Jurkat, Clone E6-1 (cell line): ENCODE data around the gene TLR9.

ENCODE experiments used
- DNase-seq: peaks from one replicate; pipeline ENCODE4 v3.0.0-alpha.2; 2011; ENCODE audit warnings: low read depth, low spot score
- H3K4me3 ChIP-seq: 2 replicates; pipeline ENCODE4 v1.5.1; 2011; ENCODE audit warnings: mild to moderate bottlenecking, low read length, control low read depth, moderate library complexity

TLR9 gene

DNA sequence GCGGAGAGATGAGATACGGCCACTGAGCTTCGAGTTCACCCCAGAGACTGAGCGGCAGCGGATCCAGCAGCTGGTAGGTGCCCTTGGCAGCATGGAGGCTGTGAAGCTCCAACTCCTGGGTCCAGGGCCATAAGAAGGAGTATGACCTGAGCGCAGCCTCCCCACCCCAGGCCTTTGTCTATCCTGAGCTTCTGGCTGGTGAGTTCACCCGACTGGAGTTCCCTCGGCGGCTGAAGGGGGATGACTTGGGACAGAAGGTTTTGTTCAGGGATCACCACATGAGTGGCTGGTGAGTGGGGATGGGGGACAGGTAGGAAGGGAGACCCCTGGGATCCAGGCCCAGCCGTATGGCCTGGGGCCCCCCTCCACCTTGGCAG is 22.7 kb upstream of the TLR9 start:
- no peak for DNase-seq
- H3K4me3 ChIP-seq: no peak overlapping the region

DNA sequence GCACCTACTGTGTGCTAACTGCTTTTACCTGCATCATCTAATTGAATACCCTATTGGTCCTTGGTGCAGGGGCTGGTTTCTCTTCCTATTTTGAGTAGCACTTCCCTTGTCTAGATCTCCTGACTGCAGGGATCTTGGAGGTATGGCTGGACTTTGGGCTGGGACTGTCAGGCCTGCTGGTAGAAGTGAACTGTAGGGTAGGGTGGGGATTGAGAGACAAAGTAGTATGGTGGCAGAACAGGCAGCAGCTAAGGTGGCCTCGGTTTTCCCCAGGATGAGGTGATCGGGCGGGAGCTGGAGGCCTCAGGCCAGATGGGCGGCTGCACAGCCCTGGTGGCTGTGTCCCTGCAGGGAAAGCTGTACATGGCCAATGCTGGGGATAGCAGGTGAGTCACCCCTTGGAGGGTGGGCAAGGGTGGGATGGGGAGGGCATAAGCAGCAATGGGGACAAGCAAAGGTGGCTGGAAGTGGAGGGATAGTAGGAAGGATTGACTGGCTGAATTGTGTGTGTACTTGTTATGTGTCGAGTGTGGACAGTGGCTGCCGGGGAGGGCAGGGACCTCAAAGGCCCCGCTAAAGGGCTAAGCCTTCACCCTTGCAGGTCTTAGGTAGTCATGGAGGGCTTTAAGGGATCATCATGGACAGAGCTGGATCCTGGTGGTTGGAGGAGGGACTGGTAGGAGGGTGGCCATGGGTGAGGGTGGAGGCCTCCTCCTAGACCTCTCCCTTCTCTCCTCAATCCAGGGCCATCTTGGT is 22.1 kb upstream of the TLR9 start:
- no peak overlapping the region for H3K4me3 ChIP-seq
- no peak for DNase-seq

DNA sequence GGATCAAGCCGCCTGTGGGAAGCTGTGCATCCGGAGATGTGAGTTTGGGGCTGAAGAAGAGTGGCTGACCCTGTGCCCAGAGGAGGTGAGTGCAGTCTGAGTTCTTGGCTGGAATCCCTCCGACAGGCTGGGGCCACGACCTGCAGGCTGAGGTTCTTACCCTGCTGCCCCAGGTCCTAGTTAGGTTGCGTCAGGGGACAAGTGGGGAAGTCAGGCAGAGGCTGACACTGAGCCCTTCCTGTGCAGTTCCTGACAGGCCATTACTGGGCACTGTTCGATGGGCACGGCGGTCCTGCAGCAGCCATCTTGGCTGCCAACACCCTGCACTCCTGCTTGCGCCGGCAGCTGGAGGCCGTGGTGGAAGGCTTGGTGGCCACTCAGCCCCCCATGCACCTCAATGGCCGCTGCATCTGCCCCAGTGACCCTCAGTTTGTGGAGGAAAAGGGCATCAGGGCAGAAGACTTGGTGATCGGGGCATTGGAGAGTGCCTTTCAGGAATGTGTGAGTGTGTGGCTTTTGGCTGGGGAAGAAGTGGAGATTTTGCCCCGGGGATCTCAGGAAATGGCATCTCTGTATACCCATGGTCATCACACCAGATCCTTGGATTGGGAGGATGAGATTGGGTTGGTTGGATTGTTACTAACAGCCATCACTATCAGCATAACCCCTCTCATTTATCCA is 21.4 kb upstream of the TLR9 start:
- no peak for DNase-seq
- peak overlapping the region; percentile 61; the same call in 1 of the 2 replicates for H3K4me3 ChIP-seq

DNA sequence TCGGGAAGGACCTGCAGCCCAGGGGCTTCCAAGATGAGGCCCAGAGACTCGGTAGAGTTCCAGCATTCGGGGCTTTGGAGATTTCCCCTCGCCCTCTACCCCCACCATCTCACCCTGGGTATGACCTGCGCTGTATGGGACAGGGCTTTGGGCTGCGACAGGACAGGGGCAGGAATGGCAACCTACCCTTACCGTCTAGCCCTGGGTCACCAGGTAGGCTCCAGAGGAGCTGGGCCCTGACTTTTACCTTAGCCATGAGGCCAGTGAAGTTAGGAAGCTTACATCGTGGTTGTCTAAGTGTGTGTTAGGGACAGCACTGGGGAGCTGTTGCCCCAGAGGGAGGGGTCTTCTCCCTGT is 20.8 kb upstream of the TLR9 start:
- no peak for DNase-seq
- H3K4me3 ChIP-seq: peak overlapping the region; percentile 61

DNA sequence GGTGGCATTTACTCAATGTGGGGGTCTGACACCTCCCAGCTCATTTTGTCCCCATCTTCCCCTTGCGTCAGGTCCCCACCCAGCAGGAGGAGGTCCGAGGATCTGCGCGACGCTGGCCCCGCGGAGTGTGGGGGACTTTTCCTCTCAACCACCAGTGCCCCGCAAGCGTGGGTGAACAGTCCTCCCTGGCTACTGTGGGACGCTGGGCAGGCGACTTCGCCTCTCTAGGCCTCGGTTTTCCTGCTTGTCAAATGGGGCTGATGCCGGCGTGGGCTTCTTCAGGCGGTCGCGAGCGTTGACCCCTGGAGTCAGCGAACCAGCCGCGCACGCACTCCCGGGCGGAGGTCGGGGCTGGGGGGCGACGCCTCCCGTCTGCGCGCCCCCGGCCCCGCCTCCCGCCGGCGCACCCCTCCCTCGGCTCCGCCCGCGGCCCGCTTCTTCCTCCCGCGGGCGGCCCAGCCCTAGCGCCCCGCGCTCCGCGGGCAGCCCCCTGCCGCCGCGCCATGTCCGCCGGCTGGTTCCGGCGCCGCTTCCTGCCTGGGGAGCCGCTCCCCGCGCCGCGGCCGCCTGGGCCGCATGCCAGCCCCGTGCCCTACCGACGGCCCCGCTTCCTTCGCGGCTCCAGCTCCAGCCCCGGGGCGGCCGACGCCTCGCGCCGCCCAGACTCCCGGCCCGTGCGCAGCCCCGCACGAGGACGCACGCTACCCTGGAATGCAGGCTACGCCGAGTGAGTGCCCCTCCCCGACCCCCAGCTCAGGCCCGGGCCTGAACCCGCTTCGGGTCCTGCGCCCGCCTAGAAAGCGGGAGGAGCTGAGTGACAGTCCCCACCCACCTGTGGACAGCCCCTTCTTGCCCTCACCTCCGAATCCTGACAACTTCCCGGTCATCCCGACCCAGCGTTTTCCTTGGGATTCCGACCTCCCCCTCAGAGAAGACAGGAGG is 20.1 kb upstream of the TLR9 start, which contains the start of gene PPM1M:
PPM1M (plus strand) TSS at position 438 of the 942 bp plus-strand sequence; CDS start at position 504, 66 bp downstream.
- H3K4me3 ChIP-seq: peak within 1 kb of the TSS; percentile 61
- no peak for DNase-seq

DNA sequence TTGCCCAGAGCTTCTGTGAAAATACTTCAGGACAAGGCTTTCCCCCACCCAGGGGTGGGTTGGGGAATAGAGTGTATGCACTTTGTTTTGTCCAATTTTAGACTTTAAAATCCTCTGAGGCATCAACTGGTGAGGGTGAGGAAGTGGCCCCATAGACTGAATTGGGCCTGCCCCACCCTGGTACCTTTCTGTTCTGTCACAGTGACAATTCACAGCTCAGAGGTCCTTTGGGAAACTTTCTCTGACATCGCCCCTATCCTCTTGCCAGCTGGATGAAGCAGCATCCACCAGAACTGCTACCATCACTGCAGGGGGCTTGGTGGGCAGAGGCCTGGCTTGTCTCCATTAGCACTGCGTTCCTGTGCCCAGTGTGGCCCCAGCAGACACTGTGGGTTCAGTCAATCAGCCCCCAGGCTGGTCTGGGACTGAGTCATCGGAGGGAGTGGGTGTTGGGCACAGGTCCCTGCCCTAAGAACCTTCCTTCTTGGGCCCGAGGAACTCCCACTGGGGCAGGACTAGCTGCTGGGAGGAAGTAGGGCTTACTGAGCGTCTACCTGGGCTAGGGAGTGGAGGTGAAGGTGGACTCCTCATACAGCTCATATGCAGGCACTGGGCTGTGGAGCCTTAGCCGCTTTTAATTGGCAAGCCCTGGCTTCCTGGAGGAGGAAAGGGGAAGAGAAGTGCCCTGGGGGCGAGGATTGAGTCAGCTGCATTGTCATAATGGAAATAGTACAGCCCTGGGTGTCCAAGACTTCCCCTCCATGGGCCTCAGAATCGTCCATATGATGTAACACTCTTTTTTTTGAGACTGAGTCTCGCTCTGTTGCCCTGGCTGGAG is 18.6 kb upstream of the TLR9 start:
- no peak for DNase-seq
- H3K4me3 ChIP-seq: no peak overlapping the region

DNA sequence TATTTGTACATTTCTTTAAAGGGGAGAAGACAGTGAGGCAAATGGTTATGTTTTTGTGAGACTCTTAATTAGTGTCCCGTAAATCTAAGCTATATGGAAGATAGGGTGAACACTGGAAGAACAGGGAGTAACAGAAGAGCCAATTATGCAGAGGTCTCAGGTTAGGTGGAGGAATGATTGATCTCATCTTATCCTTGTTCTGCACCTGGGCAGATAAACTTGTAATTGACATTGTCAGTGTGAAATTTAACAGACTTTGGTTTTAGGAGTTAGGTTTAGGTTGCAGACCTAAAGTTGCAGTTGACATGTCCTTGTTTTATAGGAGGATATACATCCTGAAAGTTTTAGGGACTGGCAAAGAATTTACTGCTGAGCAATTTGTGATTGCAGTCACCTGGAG is 16.6 kb upstream of the TLR9 start:
- no peak for DNase-seq
- H3K4me3 ChIP-seq: no peak overlapping the region

- no peak for DNase-seq
- H3K4me3 ChIP-seq: no peak overlapping the region
Measured at GRCh38 chr3:52240886-52241370, 15.5 kb upstream of the TLR9 start.

DNA sequence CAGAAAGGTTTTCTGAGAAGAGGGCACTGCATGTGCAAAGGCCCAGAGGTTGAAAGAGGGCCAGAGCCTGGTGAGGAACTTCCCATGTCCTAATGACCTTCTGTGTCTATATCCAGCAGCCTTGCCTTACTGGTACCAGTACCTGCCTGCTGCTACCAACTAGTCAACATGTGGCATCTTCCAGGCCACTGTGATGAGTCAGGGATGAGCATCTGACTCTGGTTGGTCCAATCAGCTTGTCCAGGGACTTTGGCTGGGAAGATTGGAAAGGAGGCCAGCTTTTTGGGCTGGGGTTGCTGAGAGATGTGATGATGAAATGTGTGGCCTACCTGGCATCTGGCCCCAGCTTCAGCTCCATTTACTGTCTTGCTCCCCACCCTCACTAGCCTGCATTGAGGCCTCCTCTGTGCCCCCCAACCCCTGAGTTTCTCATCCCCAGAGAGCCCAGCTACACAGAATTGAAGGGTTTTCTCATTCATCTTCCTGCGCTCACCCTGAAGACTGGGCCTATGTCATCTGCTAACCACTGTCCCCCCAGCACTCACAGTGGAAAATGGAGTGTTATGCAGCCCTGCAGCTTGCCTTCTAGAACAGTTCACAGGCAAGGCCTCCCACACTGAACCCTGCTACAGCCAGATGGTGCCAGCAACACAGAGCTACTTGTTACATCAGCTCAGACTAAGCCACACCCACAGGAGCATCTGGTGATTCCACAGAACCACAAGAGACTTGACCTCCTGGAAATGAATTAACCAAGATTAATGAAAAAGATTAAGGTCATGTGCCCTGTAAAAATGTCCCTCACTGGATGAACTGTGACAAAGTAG is 14.8 kb upstream of the TLR9 start:
- DNase-seq: peak; percentile 79
- H3K4me3 ChIP-seq: peak overlapping the region; percentile 76

- DNase-seq: peak; percentile 62
- peak within 1 kb of the TSS; percentile 76 for H3K4me3 ChIP-seq
Measured at GRCh38 chr3:52238761-52239701, 13.6 kb upstream of the TLR9 start, which contains the start of gene TWF2. TSS of gene TWF2 (minus strand) at chr3:52239158. CDS start at chr3:52239016, 142 bp downstream.

- no peak for DNase-seq
- peak overlapping the region; percentile 76 for H3K4me3 ChIP-seq
Measured at GRCh38 chr3:52238193-52238760, 12.8 kb upstream of the TLR9 start.

DNA sequence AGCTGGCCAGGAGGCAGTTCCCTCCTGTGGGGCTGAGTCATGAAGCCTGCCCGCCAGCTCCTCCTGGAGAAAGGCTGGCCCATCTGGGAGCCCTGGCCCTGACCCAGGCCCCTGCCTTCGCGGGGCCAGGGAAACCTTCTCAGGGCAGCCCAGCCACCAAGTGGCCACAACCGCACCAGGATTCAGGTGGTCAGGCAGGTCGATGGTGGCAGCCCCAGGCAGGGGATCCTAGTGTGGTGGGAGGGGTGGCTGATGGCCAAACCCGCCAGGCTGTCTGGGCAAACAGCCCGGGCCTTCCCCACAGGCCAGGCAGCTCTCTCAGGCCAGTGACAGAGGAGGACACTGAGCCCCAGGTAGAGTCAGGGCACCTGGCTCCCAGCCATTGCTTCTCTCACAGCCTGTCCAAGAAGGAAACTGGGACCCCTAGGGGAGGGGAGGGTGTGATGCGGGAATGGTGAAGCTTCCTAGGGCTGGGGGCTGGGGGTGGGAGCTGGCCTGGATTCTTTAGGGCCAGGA is 12.3 kb upstream of the TLR9 start:
- no peak for DNase-seq
- peak overlapping the region; percentile 76 for H3K4me3 ChIP-seq

DNA sequence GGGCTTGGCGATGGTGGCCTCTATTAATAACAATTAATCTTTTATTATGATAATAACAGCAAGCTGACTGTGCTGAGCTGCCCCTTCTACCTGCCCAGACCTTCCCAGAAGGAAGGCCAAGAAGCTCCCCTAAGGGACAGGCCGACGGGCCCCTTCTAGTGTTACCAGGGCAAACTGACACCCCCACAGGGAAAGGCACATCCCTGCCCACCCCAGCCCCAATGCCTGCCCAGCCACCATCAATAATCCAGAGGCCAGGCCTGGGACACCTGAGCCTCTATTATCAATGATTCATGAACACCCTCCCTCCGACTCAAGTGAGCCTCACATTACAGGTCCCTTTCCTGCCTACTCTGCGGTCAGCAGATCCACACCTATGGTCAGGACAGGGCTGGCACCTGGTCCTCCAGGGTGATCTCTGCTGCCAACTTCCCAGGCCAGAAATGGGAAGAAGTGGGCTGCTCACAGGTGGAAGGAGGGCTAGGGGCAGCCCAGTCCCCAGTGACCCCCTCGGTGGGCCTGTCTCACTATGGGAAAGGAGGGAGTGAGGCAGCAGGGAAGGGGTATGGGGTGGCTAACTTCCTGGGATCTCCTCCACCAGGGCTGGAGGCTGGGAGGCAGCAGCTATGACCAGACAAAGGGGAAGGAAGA is 11.7 kb upstream of the TLR9 start:
- no peak for DNase-seq
- no peak overlapping the region for H3K4me3 ChIP-seq

- H3K4me3 ChIP-seq: no peak overlapping the region
- no peak for DNase-seq
Measured at GRCh38 chr3:52236424-52236886, 11.0 kb upstream of the TLR9 start.

- no peak for DNase-seq
- no peak overlapping the region for H3K4me3 ChIP-seq
Measured at GRCh38 chr3:52234516-52235447, 9.3 kb upstream of the TLR9 start.
